ENCODE results near the gene COA6.
A peak's percentile ranks its signal among the peaks of the same experiment; 100 is the strongest.
"Not testable (repeated sequence)": the region's sequence is repeated elsewhere in the genome, so short reads cannot be mapped to it uniquely, and the experiment has no call there.

Gene COA6, protein sequence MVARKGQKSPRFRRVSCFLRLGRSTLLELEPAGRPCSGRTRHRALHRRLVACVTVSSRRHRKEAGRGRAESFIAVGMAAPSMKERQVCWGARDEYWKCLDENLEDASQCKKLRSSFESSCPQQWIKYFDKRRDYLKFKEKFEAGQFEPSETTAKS

DNA sequence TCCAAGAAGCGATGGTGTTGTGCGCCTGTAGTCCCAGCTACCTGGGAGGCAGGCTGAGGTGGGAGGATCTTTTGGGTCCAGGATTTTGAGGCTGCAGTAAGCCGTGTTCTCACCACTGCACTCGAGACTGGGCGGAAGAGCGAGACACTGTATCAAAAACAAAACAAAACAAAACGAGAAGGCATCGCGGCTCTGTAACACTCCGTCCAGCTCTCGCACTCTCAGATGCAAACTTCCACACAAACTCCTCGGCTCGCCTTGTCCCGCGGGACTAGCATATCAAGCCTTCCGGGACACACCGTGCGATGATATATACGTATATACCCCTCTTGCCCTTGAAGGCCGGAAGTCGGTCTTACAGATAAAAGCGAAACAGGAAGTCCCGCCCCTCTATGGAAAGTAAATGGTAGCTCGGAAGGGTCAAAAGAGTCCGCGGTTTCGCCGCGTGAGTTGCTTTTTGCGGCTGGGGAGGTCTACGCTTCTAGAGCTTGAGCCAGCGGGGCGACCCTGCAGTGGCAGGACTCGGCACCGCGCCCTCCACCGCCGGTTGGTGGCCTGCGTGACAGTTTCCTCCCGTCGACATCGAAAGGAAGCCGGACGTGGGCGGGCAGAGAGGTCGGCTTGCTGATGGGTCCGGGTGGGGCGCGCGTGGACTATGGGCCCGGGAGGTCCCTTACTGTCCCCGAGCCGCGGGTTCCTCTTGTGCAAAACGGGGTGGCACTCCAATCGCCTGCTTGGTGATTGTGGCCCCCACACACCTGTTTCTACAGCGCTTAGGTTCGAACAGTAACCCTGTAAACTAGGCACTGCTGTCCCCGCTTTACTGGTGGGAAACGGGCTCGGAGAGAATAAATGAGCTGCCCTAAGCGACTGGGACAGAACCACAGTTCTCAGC lies at the start of gene COA6:
Gene COA6, plus strand, starts transcription at position 393 of the 895 bp plus-strand sequence. Its CDS starts 11 bp downstream, at position 404.
- DNase-seq (ENCODE audit: low read depth) = peak; percentile 93

DNA sequence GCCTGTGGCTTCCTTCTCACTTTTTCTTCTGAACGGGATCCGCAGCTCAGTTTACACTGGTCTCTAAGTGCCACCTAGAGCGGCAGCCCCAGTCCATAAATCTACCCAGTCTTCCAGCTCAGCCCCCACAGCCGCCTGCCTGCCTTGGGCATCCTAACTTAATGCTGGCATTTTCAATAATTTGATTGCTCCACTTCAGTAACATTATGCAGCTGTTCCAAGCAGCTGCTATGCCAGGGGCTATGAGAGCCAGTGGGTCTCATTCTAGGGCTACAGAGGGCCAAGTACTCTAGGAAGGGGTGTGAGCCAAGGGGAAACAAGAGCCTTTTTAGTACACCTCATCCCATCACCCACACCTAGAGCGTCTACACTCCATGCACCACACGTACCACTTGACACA lies 48.4 kb upstream of the COA6 start:
- no peak for DNase-seq (ENCODE audit: low read depth)

DNA sequence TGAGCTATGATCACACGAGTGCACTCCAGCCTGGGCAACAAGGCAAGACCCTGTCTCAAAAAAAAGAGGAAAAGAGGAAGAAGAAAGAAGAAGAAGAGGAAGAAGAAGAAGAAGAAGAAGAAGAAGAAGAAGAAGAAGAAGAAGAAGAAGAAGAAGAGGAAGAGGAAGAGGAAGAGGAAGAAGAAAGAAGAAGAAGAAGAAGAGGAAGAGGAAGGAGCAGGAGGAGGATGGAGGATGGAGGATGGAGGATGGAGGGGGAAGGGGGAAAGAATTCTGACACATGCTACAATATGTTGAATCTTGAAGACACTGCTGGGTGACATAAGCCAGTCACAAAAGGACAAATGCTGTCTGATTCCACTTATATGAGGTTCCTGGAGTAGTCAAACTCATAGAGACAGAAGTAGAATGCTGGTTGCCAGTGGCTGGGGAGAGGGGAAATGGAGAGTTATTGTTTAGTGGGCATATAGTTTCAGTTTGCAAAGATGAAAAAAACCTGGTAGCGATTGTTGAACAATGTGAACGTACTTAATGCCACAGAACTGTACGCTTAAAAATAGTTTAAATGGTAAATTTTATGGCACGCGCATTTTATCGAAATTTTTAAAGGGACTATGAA lies 47.3 kb upstream of the COA6 start:
- no peak for DNase-seq (ENCODE audit: low read depth)

DNA sequence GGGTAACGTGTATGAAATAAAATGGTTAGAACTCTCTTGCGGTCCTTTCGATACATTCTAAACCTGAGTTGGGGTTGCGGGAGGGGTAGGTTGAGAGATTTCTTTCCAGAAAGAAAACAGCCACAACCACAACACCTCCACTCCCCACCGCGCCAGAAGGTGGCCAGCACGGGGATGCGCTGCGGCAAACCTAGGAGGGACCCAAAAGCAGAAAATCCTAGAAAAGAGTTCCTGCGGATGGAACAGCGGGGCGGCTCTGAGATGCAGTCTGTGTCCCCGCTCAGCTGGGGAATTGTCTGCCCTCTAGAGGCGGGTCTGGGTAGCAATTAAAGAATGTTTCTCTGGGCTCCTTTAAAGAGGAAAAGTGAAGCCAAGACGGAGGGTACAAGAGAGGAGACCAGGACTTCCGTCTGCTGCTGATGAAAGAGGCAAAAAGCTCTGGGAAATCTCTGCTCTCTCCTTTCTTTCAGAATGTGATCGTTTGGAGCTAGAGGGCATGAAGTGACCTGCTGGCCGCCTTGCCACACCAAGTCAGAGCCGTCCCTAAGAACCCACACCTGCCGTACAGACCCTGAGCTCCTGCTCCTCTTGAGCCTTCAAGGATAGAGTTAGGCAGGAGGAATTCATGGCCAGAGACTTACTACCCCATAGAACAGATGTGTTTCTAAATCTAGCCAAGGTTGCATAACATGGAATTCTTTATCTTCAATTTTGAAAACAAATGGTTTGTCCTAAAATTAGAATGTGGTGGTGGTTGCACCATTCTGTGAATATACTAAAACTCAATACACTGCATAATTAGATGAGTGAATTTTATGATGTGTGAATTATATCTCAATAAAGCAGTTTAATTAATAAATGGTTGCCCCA lies 46.5 kb upstream of the COA6 start:
- peak; percentile 9 for DNase-seq (ENCODE audit: low read depth)

DNA sequence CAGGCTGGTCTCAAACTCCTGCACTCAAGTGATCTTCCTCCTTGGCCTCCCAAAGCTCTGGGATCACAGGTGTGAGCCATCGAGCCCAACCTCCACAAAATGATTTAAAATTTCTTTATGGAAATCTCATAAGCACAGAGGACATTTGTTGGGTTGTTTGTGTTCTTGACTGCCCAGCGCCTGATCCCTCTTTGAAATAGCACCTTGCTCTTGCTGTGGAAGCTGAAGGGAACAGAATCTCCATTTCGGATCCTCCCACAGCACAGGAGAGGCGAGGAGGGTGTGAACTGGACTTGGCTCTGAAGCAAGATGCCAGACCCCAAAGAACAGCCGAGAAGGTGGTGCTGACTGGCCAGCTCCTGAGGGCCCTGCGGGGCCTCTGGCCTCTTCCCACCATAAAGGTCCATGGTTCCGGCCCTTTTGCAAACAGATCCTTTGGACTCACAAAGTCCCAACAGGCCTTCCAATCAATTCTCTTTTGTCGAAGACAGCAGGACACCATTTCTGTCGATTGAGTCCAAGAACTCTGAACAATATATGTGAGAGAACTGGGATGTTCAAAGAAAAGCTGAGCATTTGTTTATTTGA lies 45.6 kb upstream of the COA6 start:
- DNase-seq (ENCODE audit: low read depth) = no peak

DNA sequence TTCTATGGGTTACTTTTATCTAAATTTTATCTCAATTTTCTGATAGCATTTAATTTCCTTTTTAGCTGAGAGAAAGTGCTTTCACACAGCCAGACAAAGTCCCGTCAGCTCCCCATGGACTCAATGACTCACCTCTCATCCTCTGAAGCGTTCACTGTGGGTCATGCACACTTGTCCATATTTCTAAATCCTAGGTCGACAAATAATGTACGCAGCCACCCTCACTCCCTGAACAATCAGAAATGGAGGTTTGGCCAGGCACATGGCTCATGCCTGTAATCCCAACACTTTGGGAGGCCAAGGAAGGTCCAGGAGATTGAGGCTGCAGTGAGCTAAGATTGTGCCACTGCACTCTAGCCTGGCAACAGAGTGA lies 42.4 kb upstream of the COA6 start:
- no peak for DNase-seq (ENCODE audit: low read depth)

DNA sequence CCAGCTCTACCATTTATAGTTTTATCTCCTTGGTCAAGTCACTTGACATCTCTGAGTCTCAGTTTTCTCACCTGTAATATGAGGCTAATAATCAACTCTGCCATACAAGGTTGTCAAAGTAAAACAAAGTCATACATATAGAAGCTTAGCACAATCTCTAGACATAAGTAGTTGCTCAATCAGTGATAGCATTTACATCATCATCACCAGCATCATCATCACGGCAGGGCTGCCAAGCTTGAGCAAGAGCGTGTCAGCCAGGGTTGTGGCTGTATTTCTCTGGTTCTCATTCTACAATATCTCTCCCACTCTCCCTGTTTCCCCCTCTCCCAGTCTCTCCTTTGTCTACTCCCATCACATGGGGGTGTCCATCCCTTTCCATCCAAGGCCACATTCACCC lies 41.7 kb upstream of the COA6 start:
- DNase-seq (ENCODE audit: low read depth) = peak; percentile 8

DNA sequence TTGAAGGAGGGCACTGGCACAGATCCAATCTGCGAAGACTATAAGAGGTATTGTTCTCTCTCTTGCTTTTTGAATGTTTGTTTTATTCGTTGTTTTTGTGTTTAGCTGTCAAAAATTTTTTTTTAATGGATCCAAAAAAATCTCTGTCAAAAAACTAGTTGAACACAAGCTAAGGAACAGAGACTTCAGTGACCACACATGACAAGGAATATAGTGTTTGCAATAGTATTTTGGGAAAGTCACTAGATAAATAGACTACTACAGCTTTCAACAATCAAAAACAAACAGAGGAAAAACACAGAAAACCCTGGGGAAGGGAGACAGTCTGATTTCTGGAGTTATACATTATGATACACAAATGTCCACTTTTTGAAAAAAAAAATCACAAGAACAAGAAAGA lies 36.9 kb upstream of the COA6 start:
- DNase-seq (ENCODE audit: low read depth) = no peak

DNA sequence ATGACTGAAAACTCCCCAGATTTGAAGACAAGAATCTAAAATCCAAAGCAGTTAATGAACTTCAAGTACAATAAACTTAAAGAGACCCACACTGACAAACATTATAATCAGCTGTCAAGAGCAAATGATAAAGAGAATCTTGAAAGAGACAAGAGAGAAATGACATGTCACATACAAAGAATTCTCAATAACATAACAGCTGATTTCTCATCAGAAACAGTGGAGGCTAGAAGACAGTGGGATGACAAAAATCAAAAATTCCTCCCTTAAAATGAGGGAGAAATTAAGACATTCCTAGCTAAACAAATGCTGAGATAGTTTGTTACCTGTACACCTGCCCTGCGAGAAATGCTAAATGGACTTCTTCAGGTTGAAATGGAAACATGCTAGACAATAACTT lies 36.0 kb upstream of the COA6 start:
- no peak for DNase-seq (ENCODE audit: low read depth)

DNA sequence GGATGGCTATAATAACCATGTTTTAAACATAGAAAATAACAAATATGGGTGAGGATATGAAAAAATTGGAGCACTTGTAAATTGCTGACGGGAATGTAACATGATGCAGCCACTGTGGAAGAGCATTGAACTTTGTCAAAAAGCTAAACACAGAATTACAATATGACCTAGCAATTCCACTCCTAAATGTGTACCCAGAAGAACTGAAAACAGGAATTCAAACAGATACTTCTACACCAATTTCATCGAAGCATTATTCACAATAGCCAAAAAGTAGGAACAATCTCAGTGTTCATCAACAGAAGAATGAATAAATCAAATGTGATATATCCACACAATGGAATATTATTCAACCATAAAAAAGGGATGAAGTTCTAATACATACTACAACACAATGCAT lies 32.7 kb upstream of the COA6 start:
- DNase-seq (ENCODE audit: low read depth) = no peak

DNA sequence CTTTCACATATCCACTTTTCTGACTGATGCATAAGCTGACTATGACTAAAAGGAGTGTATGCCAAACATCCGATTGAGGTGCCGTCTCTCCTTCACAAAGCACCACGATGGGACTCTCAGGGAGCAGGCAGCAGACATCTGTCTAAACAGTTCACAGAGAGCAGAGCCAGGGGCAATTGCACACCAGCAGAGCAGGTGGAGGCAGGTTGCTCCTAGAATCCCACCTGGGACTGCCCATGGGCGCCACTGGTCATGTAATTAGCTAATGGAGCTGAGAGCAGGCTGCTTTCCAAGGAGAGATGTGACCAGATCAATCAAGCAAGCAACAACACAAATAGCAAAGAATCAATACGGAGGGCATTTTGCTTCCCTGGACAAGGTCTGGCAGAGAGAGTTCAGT lies 30.5 kb upstream of the COA6 start:
- DNase-seq (ENCODE audit: low read depth) = no peak

DNA sequence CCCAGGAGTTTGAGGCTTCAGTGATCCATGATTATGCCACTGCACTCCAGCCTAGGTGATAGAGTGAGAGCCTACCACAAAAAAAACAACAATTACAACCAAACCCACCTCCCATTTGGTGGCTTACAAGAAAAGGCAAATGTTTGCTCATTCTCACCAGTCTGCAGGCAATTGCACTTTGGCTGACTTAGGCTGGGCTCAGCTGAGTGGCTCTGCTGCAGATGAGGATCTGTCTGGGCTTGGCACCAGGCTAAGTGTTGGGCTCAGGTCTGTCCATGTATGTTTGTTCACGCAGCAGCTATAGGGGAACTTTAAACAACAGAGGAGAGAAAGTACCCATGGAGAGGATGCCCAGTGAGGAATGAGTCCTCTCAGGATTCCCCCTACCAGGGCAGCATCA lies 28.0 kb upstream of the COA6 start:
- DNase-seq (ENCODE audit: low read depth) = no peak

DNA sequence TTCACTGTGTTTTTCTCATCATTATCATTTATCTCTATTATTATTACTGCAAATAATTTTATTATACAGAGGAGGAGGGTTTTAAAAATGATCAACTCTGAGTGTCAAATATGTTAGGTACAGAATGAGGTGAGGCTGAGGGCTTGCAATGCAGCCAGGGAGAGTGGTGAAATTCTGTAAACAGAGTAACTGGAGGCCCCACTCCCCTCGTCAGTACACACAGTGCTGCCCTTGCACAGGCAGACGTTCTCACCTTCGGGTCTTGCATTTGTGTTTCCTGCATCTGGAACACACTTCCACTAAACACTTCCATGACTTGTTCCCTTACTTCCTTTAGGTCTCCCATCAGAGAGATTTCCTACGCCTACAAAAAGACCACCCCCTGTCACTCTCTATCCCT lies 24.3 kb upstream of the COA6 start:
- DNase-seq (ENCODE audit: low read depth) = no peak

DNA sequence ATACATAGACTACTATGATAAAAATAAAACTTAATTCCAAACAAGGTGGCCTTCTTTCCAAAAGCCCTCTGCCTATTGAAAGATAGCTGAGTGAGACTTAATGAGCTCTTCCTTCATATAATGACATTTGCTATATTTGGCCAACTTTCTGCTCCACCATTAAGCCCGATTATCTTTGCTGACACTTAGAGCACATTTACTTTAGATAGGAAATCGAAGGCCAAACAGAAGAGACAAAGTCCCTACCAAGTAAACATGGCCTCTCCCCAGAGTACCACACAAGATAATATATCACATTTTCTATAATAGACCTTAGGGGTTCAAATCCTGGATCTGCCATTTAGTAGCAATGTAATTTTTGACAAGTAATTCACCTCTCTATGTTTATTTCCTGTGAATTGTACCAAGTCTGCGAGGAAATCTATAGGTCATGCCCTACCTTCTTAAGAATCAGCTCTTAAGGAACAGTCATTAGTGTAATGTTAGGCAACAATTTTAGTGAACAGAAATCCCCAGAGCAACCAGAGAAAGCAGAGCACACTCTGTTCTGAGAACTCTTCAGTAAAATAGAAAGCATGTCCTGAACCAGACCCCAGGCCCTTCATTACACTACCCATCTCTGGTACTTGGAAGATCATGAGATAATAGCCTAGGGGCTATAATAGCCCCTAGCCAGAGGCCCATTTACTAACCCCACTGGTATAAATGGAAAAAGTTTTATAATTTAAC lies 17.3 kb upstream of the COA6 start:
- DNase-seq (ENCODE audit: low read depth) = no peak

DNA sequence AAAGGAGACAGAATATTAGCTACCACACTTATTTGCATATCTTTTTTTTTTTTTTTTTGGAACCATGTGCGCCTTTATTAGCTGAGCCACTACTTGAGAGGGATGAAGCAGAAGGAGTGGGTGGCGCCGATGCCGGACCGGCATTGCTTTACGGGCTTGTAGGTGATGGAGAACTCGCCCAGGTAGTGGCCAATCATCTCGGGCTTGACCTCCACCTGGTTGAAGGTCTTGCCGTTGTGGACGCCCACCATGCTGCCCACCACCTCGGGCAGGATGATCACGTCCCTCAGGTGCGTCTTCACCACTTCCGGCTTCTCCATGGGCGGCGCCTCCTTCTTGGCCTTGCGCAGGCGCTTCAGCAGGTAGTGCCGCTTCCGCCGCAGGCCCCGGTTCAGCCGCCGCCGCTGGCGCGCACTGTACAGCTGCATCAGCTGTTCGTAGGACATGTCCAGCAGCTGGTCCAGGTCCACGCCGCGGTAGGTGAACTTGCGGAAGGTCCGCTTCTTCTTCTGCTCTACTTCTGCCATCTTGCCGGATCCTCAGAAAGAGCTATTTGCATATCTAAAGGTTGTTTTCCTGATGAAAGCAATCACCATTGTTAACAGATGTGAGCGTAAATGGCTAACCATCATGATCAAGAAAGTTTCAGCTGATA lies 16.5 kb upstream of the COA6 start:
- not testable (repeated sequence) for DNase-seq (ENCODE audit: low read depth)

DNA sequence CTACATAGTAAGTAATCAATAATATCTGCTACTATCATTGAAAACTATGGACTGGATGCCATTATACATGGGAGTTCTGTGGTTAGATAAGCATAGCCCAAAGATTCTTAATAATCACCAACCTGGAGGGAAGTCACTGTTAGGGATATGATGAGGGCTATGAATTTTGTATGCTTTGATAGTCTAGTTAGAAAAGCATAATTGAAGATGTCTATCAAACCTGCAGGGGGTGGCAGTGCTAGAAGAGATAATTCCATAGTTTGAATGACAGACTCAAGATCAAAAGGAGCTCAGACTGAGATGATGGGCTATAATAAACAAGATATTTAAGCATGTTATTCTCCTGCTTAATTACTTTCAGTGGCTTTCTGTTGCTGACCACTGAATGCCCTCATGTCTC lies 15.4 kb upstream of the COA6 start:
- no peak for DNase-seq (ENCODE audit: low read depth)

DNA sequence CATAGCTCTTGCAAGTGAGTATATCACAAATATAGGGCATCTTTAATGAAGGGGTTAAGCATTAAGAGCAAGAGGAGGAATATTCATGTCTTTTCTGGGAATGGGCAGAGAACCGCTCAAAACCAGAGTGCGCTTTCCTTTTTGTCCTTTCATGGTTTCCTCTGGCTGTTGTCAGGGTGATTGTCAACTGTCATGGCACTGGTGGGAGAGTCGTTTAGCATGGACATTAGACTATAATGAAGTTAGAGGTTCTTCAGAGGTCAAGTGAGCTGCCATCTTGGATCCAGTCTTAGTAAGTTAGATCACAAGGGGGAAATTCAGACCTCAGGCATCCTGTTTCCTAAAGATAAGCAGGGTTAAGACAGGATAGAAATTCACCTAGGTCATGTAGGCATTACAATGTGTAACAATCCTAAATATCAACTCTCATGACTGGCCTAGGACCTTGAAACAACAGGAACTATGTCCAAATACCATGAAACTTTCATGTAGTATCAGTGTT lies 12.1 kb upstream of the COA6 start:
- no peak for DNase-seq (ENCODE audit: low read depth)

DNA sequence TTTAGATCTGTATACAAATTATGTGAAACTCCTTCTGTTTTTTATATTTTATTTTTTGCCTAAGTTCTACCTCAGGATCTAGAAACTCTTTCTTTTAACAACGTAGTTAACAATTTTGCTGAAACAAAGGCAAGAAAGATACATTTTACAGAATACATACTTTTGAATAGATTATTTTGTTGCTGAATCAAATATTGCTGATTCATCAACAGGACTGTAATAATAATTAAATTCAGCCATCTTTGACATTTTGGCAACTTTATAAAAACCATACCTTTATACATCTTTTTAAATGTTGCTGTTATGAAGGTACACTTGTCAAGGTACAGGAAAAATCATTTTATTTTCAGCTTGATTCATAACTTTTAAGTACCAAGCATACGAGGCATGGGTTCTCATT lies 10.7 kb upstream of the COA6 start:
- no peak for DNase-seq (ENCODE audit: low read depth)

DNA sequence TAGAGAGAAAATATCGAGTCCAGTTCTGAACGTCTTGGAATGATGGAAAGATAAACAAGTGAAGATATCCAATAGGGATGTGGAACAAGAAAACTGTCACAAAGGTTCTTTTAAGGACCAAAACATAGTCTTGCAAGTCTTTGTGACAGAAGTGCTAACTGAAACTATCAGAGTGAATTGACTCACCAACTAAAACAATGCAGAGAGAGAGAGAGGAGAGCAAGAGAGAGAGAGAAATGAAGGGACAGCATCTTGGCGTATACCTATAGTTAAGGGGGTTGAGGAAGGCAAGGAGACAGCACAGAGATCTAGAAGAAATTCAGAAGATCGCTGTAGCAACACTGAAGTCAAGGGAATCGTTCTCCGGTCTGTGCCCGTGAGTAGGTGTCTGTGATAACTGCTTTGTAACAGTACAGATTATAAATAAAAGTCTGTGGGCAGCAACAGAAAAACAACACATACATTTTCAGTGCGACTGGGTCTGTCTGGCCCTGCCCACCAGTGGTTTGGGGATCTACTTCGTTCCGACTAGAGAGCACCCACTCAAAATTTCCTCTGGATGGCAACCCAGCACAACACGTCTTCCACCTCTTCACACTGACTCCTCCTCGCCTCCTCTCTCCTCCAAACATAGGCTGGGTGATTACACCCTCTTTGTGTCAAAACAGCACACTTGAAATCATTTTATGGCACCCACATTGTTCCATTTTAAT lies 4.8 kb upstream of the COA6 start:
- DNase-seq (ENCODE audit: low read depth) = no peak

DNA sequence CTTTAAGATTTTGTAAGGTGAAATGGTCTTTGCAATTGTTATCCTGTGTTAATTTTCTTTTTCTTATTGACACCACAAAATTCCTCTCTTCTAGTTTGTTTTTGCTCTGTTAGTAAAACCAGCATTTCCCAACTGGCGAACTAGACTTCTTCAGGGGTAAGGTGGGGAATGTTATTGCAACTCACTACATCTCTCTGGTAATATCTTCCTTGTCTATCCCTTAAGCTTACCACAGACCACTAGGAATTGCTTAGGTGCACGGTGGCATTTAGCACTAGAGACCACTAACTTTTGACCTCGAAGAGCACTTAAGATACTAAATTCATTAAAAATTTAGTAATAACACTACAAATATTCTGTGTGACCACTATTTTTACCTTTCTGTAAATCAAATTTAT lies 4.2 kb upstream of the COA6 start:
- no peak for DNase-seq (ENCODE audit: low read depth)
